Karpas-422 (cell line): Measurements from ENCODE around the gene RNLS. TPM values are rescaled to one million over a fixed set of nuclear protein-coding genes. Genes with fewer than 3 reads are reported as not detected.
"Not testable (repeated sequence)": the region's sequence is repeated elsewhere in the genome, so short reads cannot be mapped to it uniquely, and the experiment has no call there.

Source experiments
- DNase-seq: peaks from one replicate; pipeline ENCODE4 v3.0.0-alpha.2; 2015
- H2AFZ ChIP-seq: fragments of 200-600 bp; sonication (generic); 2 replicates; pipeline ENCODE4 v1.6.1; 2014; ENCODE audit warnings: antibody characterized with exemption, low read length, mixed read lengths
- H3K27ac ChIP-seq: fragments of 200-600 bp; sonication (generic); 2 replicates; pipeline ENCODE4 v1.5.1; 2014; ENCODE audit warnings: mild to moderate bottlenecking, low read length, moderate library complexity
- H3K27me3 ChIP-seq: fragments of 200-600 bp; sonication (generic); 2 replicates; pipeline ENCODE4 v1.6.1; 2014; ENCODE audit warnings: low read length, mixed read lengths
- H3K36me3 ChIP-seq: fragments of 200-600 bp; sonication (generic); 2 replicates; pipeline ENCODE4 v1.6.1; 2014; ENCODE audit warnings: low read length, mixed read lengths; ENCODE audit not compliant: insufficient read depth
- H3K4me1 ChIP-seq: fragments of 200-600 bp; sonication (generic); 2 replicates; pipeline ENCODE4 v1.6.1; 2014; ENCODE audit warnings: mild to moderate bottlenecking, low read length, mixed read lengths
- H3K4me2 ChIP-seq: fragments of 200-600 bp; sonication (generic); 2 replicates; pipeline ENCODE4 v1.6.1; 2014; ENCODE audit warnings: low read length, low read depth, mild to moderate bottlenecking; ENCODE audit not compliant: poor library complexity, severe bottlenecking
- H3K4me3 ChIP-seq: fragments of 200-600 bp; sonication (generic); 2 replicates; pipeline ENCODE4 v1.5.1; 2014; ENCODE audit warnings: mild to moderate bottlenecking, antibody characterized with exemption, low read length, mixed read lengths
- H3K79me2 ChIP-seq: fragments of 200-600 bp; sonication (generic); 2 replicates; pipeline ENCODE4 v1.6.1; 2014; ENCODE audit warnings: mild to moderate bottlenecking, low read length, mixed read lengths
- H3K9ac ChIP-seq: fragments of 200-600 bp; sonication (generic); 2 replicates; pipeline ENCODE4 v1.6.0; 2014; ENCODE audit warnings: low read length
- H3K9me2 ChIP-seq: fragments of 200-600 bp; sonication (generic), shearing (Covaris generic); replicated peaks from 2 replicates; pipeline ENCODE4 v1.6.0; 2014; ENCODE audit warnings: mild to moderate bottlenecking, low read length, moderate library complexity; ENCODE audit not compliant: insufficient read depth
- H3K9me3 ChIP-seq: fragments of 300-700, 200-600 bp; sonication (generic); 2 replicates; pipeline ENCODE4 v1.6.1; 2014; ENCODE audit warnings: low read length, mixed read lengths
- H4K20me1 ChIP-seq: fragments of 200-600 bp; sonication (generic); 2 replicates; pipeline ENCODE4 v1.6.1; 2014; ENCODE audit warnings: mild to moderate bottlenecking, antibody characterized with exemption, low read length, low read depth; ENCODE audit not compliant: insufficient read depth
- total RNA-seq: library from RNA; depleted of rRNA; stranded (reverse); fragments of >200 nt; shearing (Covaris generic); gene quantifications from 2 replicates; pipeline ENCODE4 v1.2.3, GENCODE V29; 2014; ENCODE audit warnings: low replicate concordance

Gene RNLS
- total RNA-seq, 1 experiment from 2014 or later = not detected

GRCh38 chr10:88355750-88356149 is 227.4 kb downstream of the RNLS start:
- H3K79me2 ChIP-seq, H4K20me1 ChIP-seq, H3K9me3 ChIP-seq, H3K4me3 ChIP-seq, H2AFZ ChIP-seq, H3K9me2 ChIP-seq, H3K4me1 ChIP-seq, H3K27ac ChIP-seq, H3K4me2 ChIP-seq, H3K9ac ChIP-seq, H3K27me3 ChIP-seq, DNase-seq, H3K36me3 ChIP-seq: not testable (repeated sequence)

- H3K79me2 ChIP-seq = no peaks in the 10 kb centered on the region
Measured at GRCh38 chr10:88347597-88348304, 235.4 kb downstream of the RNLS start.

GRCh38 chr10:88347022-88347421 is 236.1 kb downstream of the RNLS start:
- Histone ChIP-seq H3K27ac (no peak overlapping the region), H3K9me3 (no peaks in the 10 kb centered on the region), H3K4me1 (peaks cover 8% of the 10 kb centered on the region), H3K4me2 (no peak overlapping the region), H2AFZ (no peak overlapping the region), H3K79me2 (no peaks in the 10 kb centered on the region), H3K36me3 (no peaks in the 10 kb centered on the region), H3K27me3 (no peaks in the 10 kb centered on the region), H3K9ac (no peak overlapping the region), H4K20me1 (no peaks in the 10 kb centered on the region), H3K9me2 (no peaks in the 10 kb centered on the region), H3K4me3 (no peak overlapping the region)
- no peak for DNase-seq

More at GRCh38 chr10:88347597-88348304, 235.4 kb downstream of the RNLS start:
- no peaks in the 10 kb centered on the region for H3K9me3 ChIP-seq
- H3K36me3 ChIP-seq = no peaks in the 10 kb centered on the region
- no peaks in the 10 kb centered on the region for H3K27me3 ChIP-seq
- no peak overlapping the region for H3K27ac ChIP-seq
- no peaks in the 10 kb centered on the region for H3K9me2 ChIP-seq
- no peak overlapping the region for H3K4me3 ChIP-seq
- peaks cover 8% of the 10 kb centered on the region for H3K4me1 ChIP-seq
- no peaks in the 10 kb centered on the region for H4K20me1 ChIP-seq
- no peak for DNase-seq
- H2AFZ ChIP-seq = no peak overlapping the region
- H3K9ac ChIP-seq = no peak overlapping the region
- no peak overlapping the region for H3K4me2 ChIP-seq

- H3K9ac ChIP-seq = no peak overlapping the region
- H3K4me3 ChIP-seq = no peak overlapping the region
- no peaks in the 10 kb centered on the region for H3K36me3 ChIP-seq
- no peaks in the 10 kb centered on the region for H4K20me1 ChIP-seq
- no peak for DNase-seq
- no peak overlapping the region for H3K27ac ChIP-seq
- peaks cover 8% of the 10 kb centered on the region for H3K4me1 ChIP-seq
- no peaks in the 10 kb centered on the region for H3K9me2 ChIP-seq
- no peaks in the 10 kb centered on the region for H3K9me3 ChIP-seq
- H3K4me2 ChIP-seq = no peak overlapping the region
- H3K79me2 ChIP-seq = no peaks in the 10 kb centered on the region
- H3K27me3 ChIP-seq = no peaks in the 10 kb centered on the region
- H2AFZ ChIP-seq = no peak overlapping the region; the same call in 1 of the 2 replicates
Measured at GRCh38 chr10:88346144-88346977, 236.8 kb downstream of the RNLS start.

GRCh38 chr10:88343761-88344484 is 239.2 kb downstream of the RNLS start:
- H3K4me3 ChIP-seq = no peak overlapping the region
- no peaks in the 10 kb centered on the region for H3K9me3 ChIP-seq
- H3K4me1 ChIP-seq = peaks cover 6% of the 10 kb centered on the region
- H3K27ac ChIP-seq = no peak overlapping the region
- H3K9ac ChIP-seq = no peak overlapping the region
- no peak overlapping the region for H2AFZ ChIP-seq
- DNase-seq = no peak
- H3K36me3 ChIP-seq = no peaks in the 10 kb centered on the region
- H3K79me2 ChIP-seq = no peaks in the 10 kb centered on the region
- no peaks in the 10 kb centered on the region for H4K20me1 ChIP-seq
- H3K4me2 ChIP-seq = no peak overlapping the region
- H3K9me2 ChIP-seq = no peaks in the 10 kb centered on the region
- no peaks in the 10 kb centered on the region for H3K27me3 ChIP-seq

- Histone ChIP-seq H3K9me3 (no peaks in the 10 kb centered on the region), H3K4me2 (no peak overlapping the region), H3K27me3 (no peaks in the 10 kb centered on the region), H4K20me1 (no peaks in the 10 kb centered on the region), H3K4me3 (no peak overlapping the region), H3K4me1 (peaks cover 4% of the 10 kb centered on the region; the same call in 1 of the 2 replicates), H3K27ac (no peak overlapping the region), H3K79me2 (no peaks in the 10 kb centered on the region), H3K36me3 (no peaks in the 10 kb centered on the region), H3K9ac (no peak overlapping the region), H3K9me2 (no peaks in the 10 kb centered on the region), H2AFZ (no peak overlapping the region)
- no peak for DNase-seq
Measured at GRCh38 chr10:88342733-88343310, 240.3 kb downstream of the RNLS start.

GRCh38 chr10:88337134-88337533 is 246.0 kb downstream of the RNLS start:
- Histone ChIP-seq H3K9me3 (no peaks in the 10 kb centered on the region), H3K79me2 (no peaks in the 10 kb centered on the region), H3K27me3 (no peaks in the 10 kb centered on the region), H2AFZ (no peak overlapping the region), H4K20me1 (no peaks in the 10 kb centered on the region), H3K9me2 (no peaks in the 10 kb centered on the region), H3K9ac (no peak overlapping the region), H3K27ac (no peak overlapping the region), H3K36me3 (no peaks in the 10 kb centered on the region), H3K4me3 (no peak overlapping the region), H3K4me2 (no peak overlapping the region), H3K4me1 (peaks cover 9% of the 10 kb centered on the region)
- DNase-seq = no peak

GRCh38 chr10:88336334-88336733 is 246.8 kb downstream of the RNLS start:
- Histone ChIP-seq H3K9ac (no peak overlapping the region), H3K27me3 (no peaks in the 10 kb centered on the region), H4K20me1 (no peaks in the 10 kb centered on the region), H3K36me3 (no peaks in the 10 kb centered on the region), H3K9me3 (no peaks in the 10 kb centered on the region), H3K4me3 (no peak overlapping the region), H3K4me1 (peaks cover 12% of the 10 kb centered on the region), H3K9me2 (no peaks in the 10 kb centered on the region), H2AFZ (no peak overlapping the region), H3K4me2 (no peak overlapping the region), H3K27ac (no peak overlapping the region), H3K79me2 (no peaks in the 10 kb centered on the region)
- no peak for DNase-seq
